Neural cell (in vitro differentiated cells): Measurements from ENCODE around the gene RBBP8NL. TPM values are rescaled to one million over a fixed set of nuclear protein-coding genes. Genes with fewer than 3 reads are reported as not detected.

Experiments
- H2AFZ ChIP-seq: fragments of 200-600, 300-800 bp; sonication (generic), shearing (Covaris generic); 2 replicates; pipeline ENCODE4 v1.6.0; 2014; ENCODE audit warnings: low read depth, mild to moderate bottlenecking, antibody characterized with exemption, low read length, moderate library complexity
- H3F3A ChIP-seq: fragments of 200-600 bp; shearing (Covaris generic); 2 replicates; pipeline ENCODE4 v1.6.1; 2016; ENCODE audit warnings: mild to moderate bottlenecking, moderate library complexity, mixed read lengths, antibody characterized with exemption, low read length; ENCODE audit not compliant: insufficient read depth, poor library complexity, severe bottlenecking
- H3K27ac ChIP-seq: fragments of 200-600, 300-800 bp; sonication (generic), shearing (Covaris generic); 2 replicates; pipeline ENCODE4 v1.5.1; 2014; ENCODE audit warnings: mild to moderate bottlenecking, low read length, moderate library complexity
- H3K27me3 ChIP-seq: fragments of 300-800, 200-600 bp; sonication (generic), shearing (Covaris generic); 2 replicates; pipeline ENCODE4 v1.6.0; 2014; ENCODE audit warnings: mild to moderate bottlenecking, low read depth, low read length, moderate library complexity; ENCODE audit not compliant: insufficient read depth
- H3K36me3 ChIP-seq: fragments of 300-800, 200-600 bp; sonication (generic), shearing (Covaris generic); 2 replicates; pipeline ENCODE4 v1.5.1; 2014; ENCODE audit warnings: mild to moderate bottlenecking, antibody characterized with exemption, low read length, moderate library complexity; ENCODE audit not compliant: insufficient read depth
- H3K4me2 ChIP-seq: fragments of 300-800, 200-600 bp; sonication (generic), shearing (Covaris generic); 2 replicates; pipeline ENCODE4 v1.6.0; 2014; ENCODE audit warnings: mild to moderate bottlenecking, low read length
- H3K4me3 ChIP-seq: fragments of 300-800, 200-600 bp; sonication (generic), shearing (Covaris generic); 2 replicates; pipeline ENCODE4 v1.5.1; 2014; ENCODE audit warnings: mild to moderate bottlenecking, low read length, moderate library complexity
- H3K79me2 ChIP-seq: fragments of 200-600 bp; shearing (Covaris generic); replicated peaks from 2 replicates; pipeline ENCODE4 v1.6.0; 2014; ENCODE audit warnings: mild to moderate bottlenecking, low read length, moderate library complexity; ENCODE audit not compliant: insufficient read depth
- H3K9ac ChIP-seq: fragments of 300-800, 200-600 bp; sonication (generic), shearing (Covaris generic); 2 replicates; pipeline ENCODE4 v1.6.1; 2016; ENCODE audit warnings: mild to moderate bottlenecking, low read length, mixed read lengths
- H3K9me2 ChIP-seq: fragments of 200-600 bp; shearing (Covaris generic); 2 replicates; pipeline ENCODE4 v1.6.1; 2016; ENCODE audit warnings: mild to moderate bottlenecking, low read length, mixed read lengths; ENCODE audit not compliant: insufficient read depth
- H3K9me3 ChIP-seq: fragments of 200-600, 300-800 bp; sonication (generic), shearing (Covaris generic); 2 replicates; pipeline ENCODE4 v1.6.1; 2016; ENCODE audit warnings: mild to moderate bottlenecking, mixed run types, low read length, moderate library complexity, mixed read lengths
- H4K20me1 ChIP-seq: fragments of 200-600 bp; shearing (Covaris generic); 2 replicates; pipeline ENCODE4 v1.6.1; 2016; ENCODE audit warnings: mild to moderate bottlenecking, mixed run types; ENCODE audit not compliant: insufficient read depth
- EP300 ChIP-seq: fragments of 450-650 bp; conservative IDR thresholded peaks from 2 replicates; pipeline ENCODE4 v1.6.1; 2014; ENCODE audit warnings: antibody characterized with exemption, mild to moderate bottlenecking, moderate library complexity; ENCODE audit not compliant: poor library complexity, severe bottlenecking
- EZH2 ChIP-seq: fragments of 200-600, 300-800 bp; shearing (Covaris generic), sonication (generic); IDR thresholded peaks from 2 replicates; pipeline ENCODE4 v1.6.1; 2014; ENCODE audit warnings: antibody characterized with exemption, low read length, borderline replicate concordance, mild to moderate bottlenecking; ENCODE audit not compliant: insufficient read depth, poor library complexity, severe bottlenecking
- MXI1 ChIP-seq: fragments of 450-650 bp; conservative IDR thresholded peaks from 2 replicates; pipeline ENCODE4 v1.6.1; 2014; ENCODE audit warnings: antibody characterized with exemption, mild to moderate bottlenecking; ENCODE audit not compliant: poor library complexity, severe bottlenecking
- POLR2AphosphoS5 ChIP-seq: IDR thresholded peaks from 2 replicates; pipeline ENCODE4 v1.6.1; 2012
- RAD21 ChIP-seq: fragments of 450-650 bp; conservative IDR thresholded peaks from 2 replicates; pipeline ENCODE4 v1.6.1; 2014; ENCODE audit warnings: antibody characterized with exemption, mild to moderate bottlenecking, moderate library complexity
- REST ChIP-seq: IDR thresholded peaks from 2 replicates; pipeline ENCODE4 v1.6.1; 2012; ENCODE audit warnings: borderline replicate concordance
- SMC3 ChIP-seq: fragments of 450-650 bp; conservative IDR thresholded peaks from 2 replicates; pipeline ENCODE4 v1.6.1; 2014; ENCODE audit warnings: antibody characterized with exemption, mild to moderate bottlenecking, moderate library complexity; ENCODE audit not compliant: poor library complexity
- TAF1 ChIP-seq: IDR thresholded peaks from 2 replicates; pipeline ENCODE4 v1.6.1; 2012; ENCODE audit warnings: low read depth
- polyA plus RNA-seq: library from polyadenylated mRNA; depleted of rRNA; stranded (reverse); fragments of >200 nt; gene quantifications from 2 replicates; pipeline ENCODE4 v1.2.3, GENCODE V29; 2014
- TF ChIP-seq, protein P1 (sequence below): fragments of 450-650 bp; IDR thresholded peaks from 2 replicates; pipeline ENCODE4 v1.5.1; 2014; ENCODE audit warnings: antibody characterized with exemption, mild to moderate bottlenecking, moderate library complexity; ENCODE audit not compliant: poor library complexity, severe bottlenecking

Gene RBBP8NL
- polyA plus RNA-seq, 1 donor from 2014 or later, result not detected

DNA sequence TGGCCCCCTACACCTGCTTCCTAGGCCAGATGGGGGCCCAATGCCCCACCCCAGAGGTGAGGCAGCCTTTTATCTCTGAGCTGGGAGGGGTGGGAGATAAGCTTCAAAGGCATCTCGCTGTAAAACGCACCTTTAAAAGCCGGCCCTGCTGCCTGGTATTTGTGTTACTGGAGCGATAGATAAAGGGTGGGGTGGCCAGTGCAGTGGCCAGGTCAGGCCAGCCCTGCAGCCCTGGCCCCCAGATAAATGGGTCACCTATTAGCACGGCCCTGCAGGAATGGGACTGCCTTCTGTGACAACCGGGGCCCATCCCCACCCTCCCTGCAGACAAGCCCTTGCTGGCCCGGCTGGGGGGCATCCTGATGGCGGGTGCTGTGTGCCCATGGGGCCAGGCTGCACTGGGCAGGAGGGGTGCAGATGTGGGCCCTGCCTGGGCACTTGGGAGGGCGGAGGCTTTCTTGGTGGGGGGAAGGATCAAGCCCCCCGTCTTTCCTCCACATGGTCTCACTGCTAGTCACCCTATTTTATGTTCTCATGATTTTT lies 3.0 kb upstream of the RBBP8NL start:
- Histone ChIP-seq H3K9me2 (no peaks in the 10 kb centered on the region), H3K36me3 (no peaks in the 10 kb centered on the region), H3K27me3 (no peaks in the 10 kb centered on the region), H3F3A (no peaks in the 10 kb centered on the region), H3K27ac (no peak overlapping the region), H3K9me3 (no peaks in the 10 kb centered on the region), H3K4me3 (no peak overlapping the region), H3K9ac (no peak overlapping the region), H4K20me1 (no peaks in the 10 kb centered on the region), H2AFZ (no peak overlapping the region), H3K4me2 (no peak overlapping the region), H3K79me2 (no peaks in the 10 kb centered on the region)
- TF ChIP-seq TAF1, result no peak
- no peak for TF ChIP-seq EP300
- no peak for TF ChIP-seq SMC3
- TF ChIP-seq RAD21, result no peak

GRCh38 chr20:62429455-62430310 lies 2.3 kb upstream of the RBBP8NL start:
- Histone ChIP-seq H4K20me1 (no peaks in the 10 kb centered on the region), H3K27ac (no peak overlapping the region), H3K79me2 (no peaks in the 10 kb centered on the region), H2AFZ (no peak overlapping the region), H3F3A (no peaks in the 10 kb centered on the region), H3K4me3 (no peak overlapping the region), H3K9me2 (no peaks in the 10 kb centered on the region), H3K4me2 (no peak overlapping the region), H3K9me3 (no peaks in the 10 kb centered on the region), H3K9ac (no peak overlapping the region), H3K27me3 (no peaks in the 10 kb centered on the region), H3K36me3 (no peaks in the 10 kb centered on the region)
- no peak for TF ChIP-seq SMC3
- TF ChIP-seq EZH2, result no peak
- TF ChIP-seq, protein P1, sequence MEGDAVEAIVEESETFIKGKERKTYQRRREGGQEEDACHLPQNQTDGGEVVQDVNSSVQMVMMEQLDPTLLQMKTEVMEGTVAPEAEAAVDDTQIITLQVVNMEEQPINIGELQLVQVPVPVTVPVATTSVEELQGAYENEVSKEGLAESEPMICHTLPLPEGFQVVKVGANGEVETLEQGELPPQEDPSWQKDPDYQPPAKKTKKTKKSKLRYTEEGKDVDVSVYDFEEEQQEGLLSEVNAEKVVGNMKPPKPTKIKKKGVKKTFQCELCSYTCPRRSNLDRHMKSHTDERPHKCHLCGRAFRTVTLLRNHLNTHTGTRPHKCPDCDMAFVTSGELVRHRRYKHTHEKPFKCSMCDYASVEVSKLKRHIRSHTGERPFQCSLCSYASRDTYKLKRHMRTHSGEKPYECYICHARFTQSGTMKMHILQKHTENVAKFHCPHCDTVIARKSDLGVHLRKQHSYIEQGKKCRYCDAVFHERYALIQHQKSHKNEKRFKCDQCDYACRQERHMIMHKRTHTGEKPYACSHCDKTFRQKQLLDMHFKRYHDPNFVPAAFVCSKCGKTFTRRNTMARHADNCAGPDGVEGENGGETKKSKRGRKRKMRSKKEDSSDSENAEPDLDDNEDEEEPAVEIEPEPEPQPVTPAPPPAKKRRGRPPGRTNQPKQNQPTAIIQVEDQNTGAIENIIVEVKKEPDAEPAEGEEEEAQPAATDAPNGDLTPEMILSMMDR, result no peak
- no peak for TF ChIP-seq MXI1
- TF ChIP-seq EP300, result no peak
- no peak for TF ChIP-seq REST
- TF ChIP-seq RAD21, result no peak
- TF ChIP-seq POLR2AphosphoS5, result no peak
- TF ChIP-seq TAF1, result no peak
